Keratinocyte (primary cell): ENCODE data around the gene GIT2. TPM values are rescaled to one million over a fixed set of nuclear protein-coding genes. Genes with fewer than 3 reads are reported as not detected.

Source experiments
- DNase-seq: peaks from one replicate; pipeline ENCODE4 v3.0.0-alpha.2; 2011; ENCODE audit warnings: low read depth, missing footprints, low spot score
- FAIRE-seq: peaks from 2 replicates; lab custom pipeline; 2011; peaks lifted over from hg19 to GRCh38; lab: Jason Lieb, UNC
- H2AFZ ChIP-seq: 2 replicates; pipeline ENCODE4 v1.6.0; 2012; ENCODE audit warnings: low read length, control low read depth, inconsistent platforms; ENCODE audit not compliant: control insufficient read depth
- H3K27ac ChIP-seq: 2 replicates; pipeline ENCODE4 v1.5.1; 2011; ENCODE audit warnings: low read length; ENCODE audit not compliant: control insufficient read depth, insufficient read depth
- H3K27me3 ChIP-seq: 3 replicates; pipeline ENCODE4 v1.6.0; 2011; ENCODE audit warnings: low read length; ENCODE audit not compliant: control insufficient read depth, insufficient read depth; ENCODE audit errors: extremely low read depth
- H3K36me3 ChIP-seq, 2 experiments: 2 replicates in 1 of 2; 3 replicates in 1 of 2; pipeline ENCODE4 v1.5.1; 2011; ENCODE audit warnings: low read length in 2 of 2, mild to moderate bottlenecking in 1 of 2; ENCODE audit not compliant: control insufficient read depth in 2 of 2, insufficient read depth in 2 of 2; ENCODE audit errors: extremely low read depth in 1 of 2
- H3K4me1 ChIP-seq: 3 replicates; pipeline ENCODE4 v1.5.1; 2011; ENCODE audit warnings: low read length; ENCODE audit not compliant: control insufficient read depth, insufficient read depth; ENCODE audit errors: extremely low read depth
- H3K4me2 ChIP-seq: 3 replicates; pipeline ENCODE4 v1.6.0; 2011; ENCODE audit warnings: low read depth, low read length; ENCODE audit not compliant: control insufficient read depth, insufficient read depth; ENCODE audit errors: extremely low read depth
- H3K4me3 ChIP-seq, 3 experiments: fragments of 200-600 bp in 1 of 3; sonication (generic) in 1 of 3; 2 replicates in 2 of 3; 3 replicates in 1 of 3; pipeline ENCODE4 v1.5.1; 2011 to 2016; ENCODE audit warnings: low read length in 3 of 3, mild to moderate bottlenecking in 3 of 3, control low read depth in 2 of 3, inconsistent platforms in 1 of 3, low read depth in 1 of 3, mixed read lengths in 1 of 3, mixed run types in 1 of 3, moderate library complexity in 1 of 3; ENCODE audit not compliant: control insufficient read depth in 2 of 3, insufficient read depth in 2 of 3; ENCODE audit errors: extremely low read depth in 1 of 3
- H3K79me2 ChIP-seq: 2 replicates; pipeline ENCODE4 v1.6.0; 2012; ENCODE audit warnings: low read length; ENCODE audit not compliant: control insufficient read depth, insufficient read depth
- H3K9ac ChIP-seq: 3 replicates; pipeline ENCODE4 v1.6.0; 2011; ENCODE audit warnings: low read length; ENCODE audit not compliant: control insufficient read depth, insufficient read depth; ENCODE audit errors: extremely low read depth
- H3K9me1 ChIP-seq: 3 replicates; pipeline ENCODE4 v1.6.0; 2011; ENCODE audit warnings: low read length; ENCODE audit not compliant: control insufficient read depth, insufficient read depth; ENCODE audit errors: extremely low read depth
- H3K9me3 ChIP-seq: 2 replicates; pipeline ENCODE4 v1.5.1; 2012; ENCODE audit warnings: low read depth, low read length; ENCODE audit not compliant: control insufficient read depth
- H4K20me1 ChIP-seq: 3 replicates; pipeline ENCODE4 v1.6.0; 2011; ENCODE audit warnings: low read length; ENCODE audit not compliant: control insufficient read depth, insufficient read depth; ENCODE audit errors: extremely low read depth
- EZH2 ChIP-seq: IDR thresholded peaks from one replicate; pipeline ENCODE4 v1.6.1; 2012; ENCODE audit warnings: inconsistent platforms, mild to moderate bottlenecking, low read length, moderate library complexity
- dilution Hi-C: fragments of 300-500 bp; cut with MboI; formaldehyde crosslinking; loops from one replicate; pipeline ENCODE4 v1.7.0; 2020; ENCODE audit warnings: low sequenced_read_pairs; ENCODE audit not compliant: extremely low pct_ligation_motif_present
- polyA plus RNA-seq, 5 experiments: library from polyadenylated mRNA; depleted of rRNA in 3 of 5; stranded (reverse) in 3 of 5; stranded (forward) in 1 of 5; unstranded in 1 of 5; fragments of >200 nt; gene quantifications; 1 replicate in 1 of 5; 2 replicates in 3 of 5; 3 replicates in 1 of 5; pipeline versions ENCODE4 v1.2.1 to v1.2.3, GENCODE V29; 2011 to 2012; ENCODE audit warnings: missing spikeins in 2 of 5, low read depth in 1 of 5, low replicate concordance in 1 of 5
- TF ChIP-seq, protein P1 (sequence below), 3 experiments: IDR thresholded peaks in 1 of 3; conservative IDR thresholded peaks in 1 of 3; optimal IDR thresholded peaks in 1 of 3; 2 replicates in 2 of 3; 3 replicates in 1 of 3; pipeline versions ENCODE3 to v1.5.1; 2011; ENCODE audit warnings: low read length in 3 of 3, mild to moderate bottlenecking in 3 of 3, moderate library complexity in 2 of 3, control low read depth in 1 of 3, inconsistent platforms in 1 of 3; ENCODE audit not compliant: insufficient read depth in 2 of 3; ENCODE audit errors: extremely low read depth in 1 of 3

The GIT2 gene
- polyA plus RNA-seq, 1 donor (not counting 4 experiments of a cell fraction or from before 2014, with no cell fraction given), result 25.9 TPM

DNA sequence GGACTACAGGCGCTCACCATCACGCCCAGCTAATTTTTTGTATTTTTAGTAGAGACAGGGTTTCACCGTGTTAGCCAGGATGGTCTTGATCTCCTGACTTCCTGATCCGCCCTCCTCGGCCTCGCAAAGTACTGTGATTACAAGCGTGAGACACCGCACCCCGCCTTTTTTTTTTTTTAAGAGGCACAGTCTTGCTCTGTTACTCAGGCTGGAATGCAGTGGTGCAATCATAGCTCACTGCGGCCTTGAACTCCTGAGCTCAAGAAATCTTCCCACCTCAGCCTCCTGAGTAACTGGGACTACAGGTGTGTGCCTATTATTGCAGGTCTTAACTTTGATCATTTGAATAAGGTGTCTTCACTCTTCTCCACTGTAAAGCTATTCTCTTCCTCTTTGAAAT lies 110.6 kb downstream of the GIT2 start:
- Histone ChIP-seq H4K20me1 (no peaks in the 10 kb centered on the region), H3K9me1 (no peaks in the 10 kb centered on the region), H3K9ac (no peak overlapping the region), H3K79me2 (no peaks in the 10 kb centered on the region), H3K36me3 (no peaks in the 10 kb centered on the region), H3K27me3 (no peaks in the 10 kb centered on the region), H3K4me1 (peaks cover 55% of the 10 kb centered on the region), H3K9me3 (no peaks in the 10 kb centered on the region), H3K4me2 (no peak overlapping the region), H2AFZ (no peak overlapping the region), H3K27ac (peak overlapping the region; percentile 34), H3K4me3 (no peak overlapping the region)
- no peak for TF ChIP-seq EZH2
- TF ChIP-seq, protein P1, sequence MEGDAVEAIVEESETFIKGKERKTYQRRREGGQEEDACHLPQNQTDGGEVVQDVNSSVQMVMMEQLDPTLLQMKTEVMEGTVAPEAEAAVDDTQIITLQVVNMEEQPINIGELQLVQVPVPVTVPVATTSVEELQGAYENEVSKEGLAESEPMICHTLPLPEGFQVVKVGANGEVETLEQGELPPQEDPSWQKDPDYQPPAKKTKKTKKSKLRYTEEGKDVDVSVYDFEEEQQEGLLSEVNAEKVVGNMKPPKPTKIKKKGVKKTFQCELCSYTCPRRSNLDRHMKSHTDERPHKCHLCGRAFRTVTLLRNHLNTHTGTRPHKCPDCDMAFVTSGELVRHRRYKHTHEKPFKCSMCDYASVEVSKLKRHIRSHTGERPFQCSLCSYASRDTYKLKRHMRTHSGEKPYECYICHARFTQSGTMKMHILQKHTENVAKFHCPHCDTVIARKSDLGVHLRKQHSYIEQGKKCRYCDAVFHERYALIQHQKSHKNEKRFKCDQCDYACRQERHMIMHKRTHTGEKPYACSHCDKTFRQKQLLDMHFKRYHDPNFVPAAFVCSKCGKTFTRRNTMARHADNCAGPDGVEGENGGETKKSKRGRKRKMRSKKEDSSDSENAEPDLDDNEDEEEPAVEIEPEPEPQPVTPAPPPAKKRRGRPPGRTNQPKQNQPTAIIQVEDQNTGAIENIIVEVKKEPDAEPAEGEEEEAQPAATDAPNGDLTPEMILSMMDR (optimal IDR thresholded peaks at IDR 0.05 in 1 of 3, IDR thresholded peaks at IDR 0.05 in 1 of 3, conservative IDR thresholded peaks at IDR 0.05 in 1 of 3; ENCODE audit: extremely low read depth in 1 of 3, insufficient read depth in 2 of 3, low read length in 3 of 3), result peak in 1 of 3 experiments; percentile 2
- DNase-seq, result peak; percentile 56
- FAIRE-seq, result no peak
- dilution Hi-C loops, result no loop called here

DNA sequence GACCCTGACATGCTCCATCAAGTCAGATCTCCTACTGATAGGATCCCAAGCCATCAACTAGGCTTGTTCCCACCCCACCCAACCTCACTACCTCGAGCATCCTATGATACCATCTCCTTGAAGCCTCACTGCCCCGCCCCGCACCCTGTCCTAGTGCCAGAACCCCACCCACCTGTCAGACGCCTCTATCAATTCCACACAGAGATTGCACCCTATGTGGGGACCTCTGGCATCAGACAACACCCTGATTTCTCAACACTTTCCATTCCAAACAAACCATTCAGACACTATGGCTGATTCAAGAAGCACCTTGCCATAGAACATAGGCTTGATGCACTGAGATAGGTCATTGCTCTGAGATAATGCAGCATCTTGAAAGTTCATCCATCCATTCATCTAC lies 112.7 kb downstream of the GIT2 start:
- TF ChIP-seq, protein P1 (optimal IDR thresholded peaks at IDR 0.05 in 1 of 3, IDR thresholded peaks at IDR 0.05 in 1 of 3, conservative IDR thresholded peaks at IDR 0.05 in 1 of 3; ENCODE audit: extremely low read depth in 1 of 3, insufficient read depth in 2 of 3, low read length in 3 of 3), result no peak
- TF ChIP-seq EZH2, result no peak
- H3K9me1 ChIP-seq, result no peaks in the 10 kb centered on the region
- no peak overlapping the region for H2AFZ ChIP-seq
- H3K4me2 ChIP-seq, result no peak overlapping the region
- dilution Hi-C loops, result no loop called here
- no peaks in the 10 kb centered on the region for H3K36me3 ChIP-seq
- peaks cover 3% of the 10 kb centered on the region for H4K20me1 ChIP-seq
- H3K27me3 ChIP-seq, result no peaks in the 10 kb centered on the region
- no peaks in the 10 kb centered on the region for H3K9me3 ChIP-seq
- no peak overlapping the region for H3K4me3 ChIP-seq
- H3K4me1 ChIP-seq, result peaks cover 49% of the 10 kb centered on the region
- FAIRE-seq (no peak), DNase-seq (no peak)
- H3K27ac ChIP-seq, result peak overlapping the region; percentile 3
- H3K79me2 ChIP-seq, result peaks cover 16% of the 10 kb centered on the region
- no peak overlapping the region for H3K9ac ChIP-seq
